Measurements from ENCODE around the gene IFIT1.
"Not testable (repeated sequence)": the region's sequence is repeated elsewhere in the genome, so short reads cannot be mapped to it uniquely, and the experiment has no call there.

Gene IFIT1

DNA sequence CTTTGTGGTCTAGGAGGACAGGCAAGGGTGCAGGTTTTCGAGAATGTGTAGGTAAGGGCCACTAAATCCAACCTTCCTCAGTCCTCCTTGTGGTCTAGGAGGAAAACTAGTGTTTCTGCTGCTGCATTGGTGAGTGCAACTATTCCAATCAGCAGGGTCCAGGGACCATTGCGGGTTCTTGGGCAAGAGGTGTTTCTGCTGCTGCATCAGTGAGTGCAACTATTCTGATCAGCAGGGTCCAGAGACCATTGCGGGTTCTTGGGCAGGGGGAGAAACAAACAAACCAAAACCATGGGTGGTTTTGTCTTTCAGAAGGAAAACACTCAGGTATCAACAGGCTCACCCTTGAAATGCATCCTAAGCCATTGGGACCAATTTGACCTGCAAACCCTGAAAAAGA, 15.4 kb downstream of the IFIT1 start:
- H3K9ac ChIP-seq (ENCODE audit: low read length) = not testable (repeated sequence)
- WGBS (ENCODE audit: extremely low coverage, insufficient coverage, low lambda C conversion rate) = no CpG with 5 or more reads among the region's 3 CpGs

DNA sequence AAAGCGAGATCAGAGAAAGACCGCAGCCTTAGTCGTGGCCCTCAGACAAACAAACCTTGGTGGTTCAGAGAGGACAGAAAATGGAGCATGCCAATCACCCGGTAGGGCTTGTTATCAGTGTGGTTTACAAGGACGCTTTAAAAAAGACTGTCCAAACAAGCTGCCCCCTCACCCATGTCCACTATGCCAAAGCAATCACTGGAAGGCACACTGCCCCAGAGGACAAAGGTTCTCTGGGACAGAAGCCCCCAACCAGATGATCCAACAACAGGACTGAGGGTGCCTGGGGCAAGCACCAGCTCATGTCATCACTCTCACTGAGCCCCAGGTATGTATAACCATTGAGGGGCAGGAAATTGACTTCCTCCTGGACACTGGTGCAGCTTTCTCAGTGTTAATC, 16.9 kb downstream of the IFIT1 start:
- H4K8ac ChIP-seq (ENCODE audit: low read depth, low read length); H4K5ac ChIP-seq (ENCODE audit: low read length); H3K23ac ChIP-seq (ENCODE audit: low read length); H3K9ac ChIP-seq (ENCODE audit: low read length); H3K27ac ChIP-seq (ENCODE audit: low read depth, low read length); H3K18ac ChIP-seq (ENCODE audit: low read length); DNase-seq; H2BK120ac ChIP-seq (ENCODE audit: low read depth, low read length); H3K79me2 ChIP-seq (ENCODE audit: control insufficient read depth, insufficient read depth, low read length); H3K4me1 ChIP-seq (ENCODE audit: control insufficient read depth, low read depth, low read length); H3K4ac ChIP-seq (ENCODE audit: low read depth, low read length); H3K27me3 ChIP-seq (ENCODE audit: insufficient read depth, low read length, poor library complexity); H3K4me3 ChIP-seq (ENCODE audit: low read length); H2BK5ac ChIP-seq (ENCODE audit: low read length); H3K4me2 ChIP-seq (ENCODE audit: low read length); H3K36me3 ChIP-seq (ENCODE audit: control insufficient read depth, insufficient read depth, low read length); H3K56ac ChIP-seq (ENCODE audit: low read length); H2BK15ac ChIP-seq (replicated peaks; ENCODE audit: low read depth); H3K79me1 ChIP-seq (ENCODE audit: low read length); H2AK5ac ChIP-seq (ENCODE audit: low read length): not testable (repeated sequence)
- WGBS (ENCODE audit: extremely low coverage, insufficient coverage, low lambda C conversion rate) = no CpG with 5 or more reads among the region's 5 CpGs

More for the DNA sequence above, 15.4 kb downstream of the IFIT1 start:
- not testable (repeated sequence) for H3K36me3 ChIP-seq (ENCODE audit: control insufficient read depth, insufficient read depth, low read length); H3K4ac ChIP-seq (ENCODE audit: low read depth, low read length); H4K8ac ChIP-seq (ENCODE audit: low read depth, low read length); H3K4me1 ChIP-seq (ENCODE audit: control insufficient read depth, low read depth, low read length); H3K4me3 ChIP-seq (ENCODE audit: low read length); H3K18ac ChIP-seq (ENCODE audit: low read length); H3K27me3 ChIP-seq (ENCODE audit: insufficient read depth, low read length, poor library complexity); H3K79me2 ChIP-seq (ENCODE audit: control insufficient read depth, insufficient read depth, low read length); H3K79me1 ChIP-seq (ENCODE audit: low read length); H2AK5ac ChIP-seq (ENCODE audit: low read length); H3K4me2 ChIP-seq (ENCODE audit: low read length); DNase-seq; H3K56ac ChIP-seq (ENCODE audit: low read length); H2BK120ac ChIP-seq (ENCODE audit: low read depth, low read length); H2BK15ac ChIP-seq (replicated peaks; ENCODE audit: low read depth); H4K5ac ChIP-seq (ENCODE audit: low read length); H3K27ac ChIP-seq (ENCODE audit: low read depth, low read length); H3K23ac ChIP-seq (ENCODE audit: low read length); H2BK5ac ChIP-seq (ENCODE audit: low read length)

DNA sequence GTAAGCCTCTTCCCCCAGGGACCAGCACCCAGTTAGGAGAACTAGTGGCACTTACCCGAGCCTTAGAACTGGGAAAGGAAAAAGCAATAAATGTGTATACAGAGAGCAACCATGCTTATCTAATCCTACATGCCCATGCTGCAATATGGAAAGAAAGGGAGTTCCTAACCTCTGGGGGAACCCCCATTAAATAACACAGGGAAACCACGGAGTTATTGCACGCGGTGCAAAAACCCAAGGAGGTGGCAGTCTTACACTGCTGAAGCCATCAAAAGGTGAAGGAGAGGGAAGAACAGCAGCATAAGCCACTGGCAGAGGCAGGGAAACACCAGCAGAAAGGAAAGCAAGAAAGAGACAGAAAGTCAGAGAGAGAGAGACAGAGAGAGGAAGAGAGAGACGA, 18.1 kb downstream of the IFIT1 start:
- not testable (repeated sequence) for H2BK120ac ChIP-seq (ENCODE audit: low read depth, low read length); H3K36me3 ChIP-seq (ENCODE audit: control insufficient read depth, insufficient read depth, low read length); H3K4me2 ChIP-seq (ENCODE audit: low read length); H2BK15ac ChIP-seq (replicated peaks; ENCODE audit: low read depth); H3K79me1 ChIP-seq (ENCODE audit: low read length); H3K4ac ChIP-seq (ENCODE audit: low read depth, low read length); H3K4me1 ChIP-seq (ENCODE audit: control insufficient read depth, low read depth, low read length); H3K27ac ChIP-seq (ENCODE audit: low read depth, low read length); H2AK5ac ChIP-seq (ENCODE audit: low read length); H3K27me3 ChIP-seq (ENCODE audit: insufficient read depth, low read length, poor library complexity); H4K5ac ChIP-seq (ENCODE audit: low read length); H2BK5ac ChIP-seq (ENCODE audit: low read length); H4K8ac ChIP-seq (ENCODE audit: low read depth, low read length); H3K9ac ChIP-seq (ENCODE audit: low read length); H3K4me3 ChIP-seq (ENCODE audit: low read length); H3K79me2 ChIP-seq (ENCODE audit: control insufficient read depth, insufficient read depth, low read length); DNase-seq; H3K56ac ChIP-seq (ENCODE audit: low read length); H3K23ac ChIP-seq (ENCODE audit: low read length); H3K18ac ChIP-seq (ENCODE audit: low read length)
- WGBS (ENCODE audit: extremely low coverage, insufficient coverage, low lambda C conversion rate) = no CpG with 5 or more reads among the region's 5 CpGs

- H3K4ac ChIP-seq (ENCODE audit: low read depth, low read length); H3K4me2 ChIP-seq (ENCODE audit: low read length); H3K27me3 ChIP-seq (ENCODE audit: insufficient read depth, low read length, poor library complexity); H3K36me3 ChIP-seq (ENCODE audit: control insufficient read depth, insufficient read depth, low read length); H3K4me3 ChIP-seq (ENCODE audit: low read length); H3K79me1 ChIP-seq (ENCODE audit: low read length); H3K56ac ChIP-seq (ENCODE audit: low read length); H3K9ac ChIP-seq (ENCODE audit: low read length); H3K18ac ChIP-seq (ENCODE audit: low read length); H4K8ac ChIP-seq (ENCODE audit: low read depth, low read length); H3K4me1 ChIP-seq (ENCODE audit: control insufficient read depth, low read depth, low read length); H2BK5ac ChIP-seq (ENCODE audit: low read length); H2AK5ac ChIP-seq (ENCODE audit: low read length); DNase-seq; H2BK15ac ChIP-seq (replicated peaks; ENCODE audit: low read depth); H4K5ac ChIP-seq (ENCODE audit: low read length); H3K23ac ChIP-seq (ENCODE audit: low read length); H2BK120ac ChIP-seq (ENCODE audit: low read depth, low read length); H3K79me2 ChIP-seq (ENCODE audit: control insufficient read depth, insufficient read depth, low read length); H3K27ac ChIP-seq (ENCODE audit: low read depth, low read length): not testable (repeated sequence)
- no CpG with 5 or more reads among the region's 2 CpGs for WGBS (ENCODE audit: extremely low coverage, insufficient coverage, low lambda C conversion rate)
These were observed 18.7 kb downstream of the IFIT1 start for GRCh38 chr10:89411135-89411534.

DNA sequence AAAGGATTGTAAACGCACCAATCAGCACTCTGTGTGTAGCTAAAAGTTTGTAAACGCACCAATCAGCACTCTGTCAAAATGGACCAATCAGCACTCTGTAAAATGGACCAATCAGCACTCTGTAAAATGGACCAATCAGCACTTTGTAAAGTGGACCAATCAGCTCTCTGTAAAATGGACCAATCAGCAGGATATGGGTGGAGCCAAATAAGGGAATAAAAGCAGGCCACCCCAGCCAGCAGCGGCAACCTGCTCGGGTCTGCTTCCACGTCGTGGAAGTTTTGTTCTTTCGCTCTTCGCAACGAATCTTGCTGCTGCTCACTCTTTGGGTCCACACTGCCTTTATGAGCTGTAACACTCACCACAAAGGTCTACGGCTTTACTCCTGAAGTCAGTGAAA, 19.9 kb downstream of the IFIT1 start:
- H3K27ac ChIP-seq (ENCODE audit: low read depth, low read length); H2BK5ac ChIP-seq (ENCODE audit: low read length); H3K56ac ChIP-seq (ENCODE audit: low read length); H4K5ac ChIP-seq (ENCODE audit: low read length); H3K4me3 ChIP-seq (ENCODE audit: low read length); H3K4me1 ChIP-seq (ENCODE audit: control insufficient read depth, low read depth, low read length); H4K8ac ChIP-seq (ENCODE audit: low read depth, low read length); H3K23ac ChIP-seq (ENCODE audit: low read length); H2BK15ac ChIP-seq (replicated peaks; ENCODE audit: low read depth); H3K36me3 ChIP-seq (ENCODE audit: control insufficient read depth, insufficient read depth, low read length); H3K18ac ChIP-seq (ENCODE audit: low read length); H3K4me2 ChIP-seq (ENCODE audit: low read length); H3K27me3 ChIP-seq (ENCODE audit: insufficient read depth, low read length, poor library complexity); H3K4ac ChIP-seq (ENCODE audit: low read depth, low read length); H3K9ac ChIP-seq (ENCODE audit: low read length); H2AK5ac ChIP-seq (ENCODE audit: low read length); H3K79me1 ChIP-seq (ENCODE audit: low read length); H2BK120ac ChIP-seq (ENCODE audit: low read depth, low read length); H3K79me2 ChIP-seq (ENCODE audit: control insufficient read depth, insufficient read depth, low read length): not testable (repeated sequence)
- peak; percentile 21 for DNase-seq
- WGBS (ENCODE audit: extremely low coverage, insufficient coverage, low lambda C conversion rate) = no CpG with 5 or more reads among the region's 10 CpGs

DNA sequence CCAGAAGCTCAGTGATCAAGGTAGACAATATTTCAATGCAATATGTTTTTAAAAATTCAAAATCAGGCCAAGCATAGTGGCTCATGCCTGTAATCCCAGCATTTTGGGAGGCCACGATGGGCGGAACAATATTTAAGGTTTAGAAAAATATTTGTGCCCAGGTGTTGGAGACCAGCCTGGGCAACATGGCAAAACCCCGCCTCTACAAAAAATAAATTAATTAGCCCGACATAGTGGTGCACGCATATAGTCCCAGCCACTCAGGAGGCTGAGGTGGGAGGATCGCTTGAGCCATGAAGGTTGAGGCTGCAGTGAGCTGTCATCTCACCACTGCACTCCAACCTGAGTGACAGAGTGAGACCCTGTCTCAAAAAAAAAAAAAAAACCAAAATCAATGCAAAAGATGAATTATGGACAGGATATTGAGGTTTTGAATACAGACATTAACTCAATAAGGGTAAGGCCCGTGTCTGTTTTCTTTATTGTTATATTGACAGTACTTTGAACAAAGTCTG, 21.0 kb downstream of the IFIT1 start:
- DNase-seq = no peak
- H2BK15ac ChIP-seq (replicated peaks; ENCODE audit: low read depth) = no peak overlapping the region
- H3K79me1 ChIP-seq (ENCODE audit: low read length) = no peaks in the 10 kb centered on the region
- H3K79me2 ChIP-seq (ENCODE audit: control insufficient read depth, insufficient read depth, low read length) = no peaks in the 10 kb centered on the region
- H3K27ac ChIP-seq (ENCODE audit: low read depth, low read length) = no peak overlapping the region
- H3K4me1 ChIP-seq (ENCODE audit: control insufficient read depth, low read depth, low read length) = no peaks in the 10 kb centered on the region
- H3K27me3 ChIP-seq (ENCODE audit: insufficient read depth, low read length, poor library complexity) = no peaks in the 10 kb centered on the region
- no peak overlapping the region for H4K8ac ChIP-seq (ENCODE audit: low read depth, low read length)
- no peak overlapping the region for H3K23ac ChIP-seq (ENCODE audit: low read length)
- H2BK120ac ChIP-seq (ENCODE audit: low read depth, low read length) = no peak overlapping the region
- no CpG with 5 or more reads among the region's 7 CpGs for WGBS (ENCODE audit: extremely low coverage, insufficient coverage, low lambda C conversion rate)
- H3K36me3 ChIP-seq (ENCODE audit: control insufficient read depth, insufficient read depth, low read length) = no peaks in the 10 kb centered on the region
- no peak overlapping the region for H3K4me2 ChIP-seq (ENCODE audit: low read length)
- no peak overlapping the region for H2BK5ac ChIP-seq (ENCODE audit: low read length)
- H4K5ac ChIP-seq (ENCODE audit: low read length) = no peak overlapping the region
- no peak overlapping the region for H3K9ac ChIP-seq (ENCODE audit: low read length)
- H3K18ac ChIP-seq (ENCODE audit: low read length) = no peak overlapping the region
- no peak overlapping the region for H2AK5ac ChIP-seq (ENCODE audit: low read length)
- H3K4ac ChIP-seq (ENCODE audit: low read depth, low read length) = no peak overlapping the region
- H3K4me3 ChIP-seq (ENCODE audit: low read length) = no peak overlapping the region
- no peak overlapping the region for H3K56ac ChIP-seq (ENCODE audit: low read length)
